Measurements from ENCODE around the gene NEBL. TPM values are rescaled to one million over a fixed set of nuclear protein-coding genes. Genes with fewer than 3 reads are reported as not detected.

The NEBL gene, protein sequence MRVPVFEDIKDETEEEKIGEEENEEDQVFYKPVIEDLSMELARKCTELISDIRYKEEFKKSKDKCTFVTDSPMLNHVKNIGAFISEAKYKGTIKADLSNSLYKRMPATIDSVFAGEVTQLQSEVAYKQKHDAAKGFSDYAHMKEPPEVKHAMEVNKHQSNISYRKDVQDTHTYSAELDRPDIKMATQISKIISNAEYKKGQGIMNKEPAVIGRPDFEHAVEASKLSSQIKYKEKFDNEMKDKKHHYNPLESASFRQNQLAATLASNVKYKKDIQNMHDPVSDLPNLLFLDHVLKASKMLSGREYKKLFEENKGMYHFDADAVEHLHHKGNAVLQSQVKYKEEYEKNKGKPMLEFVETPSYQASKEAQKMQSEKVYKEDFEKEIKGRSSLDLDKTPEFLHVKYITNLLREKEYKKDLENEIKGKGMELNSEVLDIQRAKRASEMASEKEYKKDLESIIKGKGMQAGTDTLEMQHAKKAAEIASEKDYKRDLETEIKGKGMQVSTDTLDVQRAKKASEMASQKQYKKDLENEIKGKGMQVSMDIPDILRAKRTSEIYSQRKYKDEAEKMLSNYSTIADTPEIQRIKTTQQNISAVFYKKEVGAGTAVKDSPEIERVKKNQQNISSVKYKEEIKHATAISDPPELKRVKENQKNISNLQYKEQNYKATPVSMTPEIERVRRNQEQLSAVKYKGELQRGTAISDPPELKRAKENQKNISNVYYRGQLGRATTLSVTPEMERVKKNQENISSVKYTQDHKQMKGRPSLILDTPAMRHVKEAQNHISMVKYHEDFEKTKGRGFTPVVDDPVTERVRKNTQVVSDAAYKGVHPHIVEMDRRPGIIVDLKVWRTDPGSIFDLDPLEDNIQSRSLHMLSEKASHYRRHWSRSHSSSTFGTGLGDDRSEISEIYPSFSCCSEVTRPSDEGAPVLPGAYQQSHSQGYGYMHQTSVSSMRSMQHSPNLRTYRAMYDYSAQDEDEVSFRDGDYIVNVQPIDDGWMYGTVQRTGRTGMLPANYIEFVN
- 21.2 TPM for total RNA-seq
- 13.8 TPM for polyA plus RNA-seq (ENCODE audit: insufficient read depth, low read depth, low replicate concordance)
- long read RNA-seq, donor 1, transcript NEBL-203 (7 exons, 3,008 nt) = major isoform, 21 of 21 reads
- long read RNA-seq, donor 1, partial matches to known transcripts = 0 of 21 reads
- long read RNA-seq, donor 1, other reads (novel, unspliced or antisense) = 0 of 21 reads
- long read RNA-seq, donor 2, transcript NEBL-203 (7 exons, 3,008 nt) = major isoform, 24 of 25 reads
- long read RNA-seq, donor 2, partial matches to known transcripts = 0 of 25 reads
- long read RNA-seq, donor 2, other reads (novel, unspliced or antisense) = 0 of 25 reads
- long read RNA-seq, donor 3, transcript NEBL-203 (7 exons, 3,008 nt) = major isoform, 22 of 22 reads
- long read RNA-seq, donor 3, partial matches to known transcripts = 0 of 22 reads
- long read RNA-seq, donor 3, other reads (novel, unspliced or antisense) = 0 of 22 reads
- long read RNA-seq, donor 4, transcript NEBL-203 (7 exons, 3,008 nt) = major isoform, 15 of 15 reads
- long read RNA-seq, donor 4, partial matches to known transcripts = 0 of 15 reads
- long read RNA-seq, donor 4, other reads (novel, unspliced or antisense) = 0 of 15 reads
- long read RNA-seq, donor 5, partial matches to known transcripts = 0 of 1 reads
- long read RNA-seq, donor 5, other reads (novel, unspliced or antisense) = 0 of 1 reads
- long read RNA-seq, donor 6, transcript NEBL-203 (7 exons, 3,008 nt) = major isoform, 7 of 8 reads
- long read RNA-seq, donor 6, partial matches to known transcripts = 0 of 8 reads
- long read RNA-seq, donor 6, other reads (novel, unspliced or antisense) = 0 of 8 reads
- long read RNA-seq, donor 7, partial matches to known transcripts = 1 of 12 reads
- long read RNA-seq, donor 7, other reads (novel, unspliced or antisense) = 7 of 12 reads
- long read RNA-seq, donor 8, transcript NEBL-203 (7 exons, 3,008 nt) = major isoform, 25 of 25 reads
- long read RNA-seq, donor 8, partial matches to known transcripts = 0 of 25 reads
- long read RNA-seq, donor 8, other reads (novel, unspliced or antisense) = 0 of 25 reads
- long read RNA-seq, donor 9, partial matches to known transcripts = 0 of 4 reads
- long read RNA-seq, donor 9, other reads (novel, unspliced or antisense) = 0 of 4 reads
- long read RNA-seq, donor 10, transcript NEBL-203 (7 exons, 3,008 nt) = major isoform, 24 of 25 reads
- long read RNA-seq, donor 10, partial matches to known transcripts = 0 of 25 reads
- long read RNA-seq, donor 10, other reads (novel, unspliced or antisense) = 0 of 25 reads

DNA sequence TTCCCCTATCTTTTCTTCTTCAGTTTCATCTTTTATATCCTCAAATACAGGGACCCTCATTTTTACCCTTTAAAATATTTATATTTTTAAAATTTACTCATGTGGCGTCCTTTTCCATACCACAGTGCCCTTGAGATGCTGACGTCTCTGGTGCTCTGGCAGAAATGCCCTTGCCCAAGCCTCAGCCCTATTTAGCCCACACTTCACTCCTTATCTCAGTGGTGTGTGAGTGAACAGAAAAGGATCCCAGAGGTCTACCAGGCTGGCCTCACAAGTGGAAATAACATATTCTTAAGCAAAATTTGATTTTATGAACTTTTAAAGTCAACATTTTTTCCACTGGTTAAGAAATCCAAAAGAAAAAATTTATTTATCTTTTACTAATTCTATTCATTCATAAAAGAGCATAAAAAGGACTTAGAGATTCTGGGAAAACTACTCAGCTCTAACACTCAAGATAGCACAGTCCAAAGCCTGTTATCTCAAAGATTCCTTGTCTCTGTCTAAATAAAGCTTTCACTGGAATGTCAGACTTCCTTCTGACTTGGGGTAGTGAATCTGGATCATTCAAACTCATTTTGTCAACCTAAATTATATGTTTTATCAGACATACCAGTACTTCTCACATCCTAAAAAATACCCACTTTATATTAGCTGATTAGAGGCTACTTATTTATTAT is at the start of gene NEBL:
NEBL (minus strand) TSS at position 166 of the 680 bp plus-strand sequence; CDS start at position 60, 106 bp downstream.
- TF ChIP-seq, protein P1, sequence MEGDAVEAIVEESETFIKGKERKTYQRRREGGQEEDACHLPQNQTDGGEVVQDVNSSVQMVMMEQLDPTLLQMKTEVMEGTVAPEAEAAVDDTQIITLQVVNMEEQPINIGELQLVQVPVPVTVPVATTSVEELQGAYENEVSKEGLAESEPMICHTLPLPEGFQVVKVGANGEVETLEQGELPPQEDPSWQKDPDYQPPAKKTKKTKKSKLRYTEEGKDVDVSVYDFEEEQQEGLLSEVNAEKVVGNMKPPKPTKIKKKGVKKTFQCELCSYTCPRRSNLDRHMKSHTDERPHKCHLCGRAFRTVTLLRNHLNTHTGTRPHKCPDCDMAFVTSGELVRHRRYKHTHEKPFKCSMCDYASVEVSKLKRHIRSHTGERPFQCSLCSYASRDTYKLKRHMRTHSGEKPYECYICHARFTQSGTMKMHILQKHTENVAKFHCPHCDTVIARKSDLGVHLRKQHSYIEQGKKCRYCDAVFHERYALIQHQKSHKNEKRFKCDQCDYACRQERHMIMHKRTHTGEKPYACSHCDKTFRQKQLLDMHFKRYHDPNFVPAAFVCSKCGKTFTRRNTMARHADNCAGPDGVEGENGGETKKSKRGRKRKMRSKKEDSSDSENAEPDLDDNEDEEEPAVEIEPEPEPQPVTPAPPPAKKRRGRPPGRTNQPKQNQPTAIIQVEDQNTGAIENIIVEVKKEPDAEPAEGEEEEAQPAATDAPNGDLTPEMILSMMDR (IDR thresholded peaks at IDR 0.05; ENCODE audit: borderline replicate concordance, extremely low read depth, insufficient read depth) = no peak
- DNase-seq (no peak), FAIRE-seq (no peak)
- Histone ChIP-seq H3K4me3 (ENCODE audit: low read length in 3 of 3) (no peak within 1 kb of the TSS), H3K9me3 (ENCODE audit: control insufficient read depth in 2 of 3, insufficient read depth in 1 of 3, low read length in 3 of 3) (no peaks in the 10 kb centered on the region), H3K9ac (ENCODE audit: low read length in 3 of 3) (no peak within 1 kb of the TSS), H3K27me3 (ENCODE audit: control insufficient read depth, insufficient read depth, low read length) (no peaks in the 10 kb centered on the region), H3K36me3 (ENCODE audit: control insufficient read depth in 2 of 3, insufficient read depth in 3 of 3, low read length in 3 of 3) (no peaks in the 10 kb centered on the region), H3K4me1 (ENCODE audit: control insufficient read depth in 2 of 3, insufficient read depth in 2 of 3, low read depth in 1 of 3, low read length in 3 of 3) (no peaks in the 10 kb centered on the region), H3K27ac (ENCODE audit: low read depth in 2 of 2, low read length in 2 of 2) (no peak within 1 kb of the TSS)
- intact Hi-C loops (cut with DNase I) = no loop called here

DNA sequence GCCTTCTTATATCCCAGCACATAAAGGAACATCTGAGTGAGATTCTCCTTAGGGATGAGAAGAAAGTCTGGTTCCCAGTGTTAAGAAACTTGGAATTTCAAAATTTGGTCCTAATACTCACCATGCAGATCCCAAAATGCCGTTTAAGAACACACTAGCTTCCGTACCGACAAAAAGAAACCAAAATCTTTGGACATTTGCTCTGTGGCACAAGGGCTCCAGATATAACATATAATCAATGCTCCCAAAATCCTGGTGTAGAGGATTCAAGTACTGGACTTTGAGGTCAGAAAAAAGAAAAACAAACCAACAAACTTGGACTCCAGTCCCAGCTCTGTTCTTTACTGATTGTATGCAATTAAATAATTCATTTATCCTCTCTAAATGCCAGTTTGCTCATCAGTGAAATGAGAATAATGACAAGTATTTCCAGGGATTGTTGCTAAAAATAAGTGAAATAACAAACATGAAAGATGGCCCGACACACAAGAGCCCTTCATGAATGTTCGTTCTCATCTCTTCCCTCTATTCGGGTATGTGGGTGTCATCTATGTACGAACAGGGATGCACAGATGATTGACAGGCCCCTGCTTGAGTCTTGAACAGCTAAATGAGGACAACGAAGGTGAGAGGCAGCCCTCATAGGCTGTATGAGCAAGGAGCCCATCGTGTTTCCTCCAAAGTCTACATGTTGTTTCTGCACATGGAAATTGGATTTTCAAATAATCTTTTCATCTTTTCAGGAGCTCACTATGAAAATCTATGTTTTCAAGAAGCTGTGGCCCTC is 48.6 kb upstream of the NEBL start:
- DNase-seq = no peak
- no peak overlapping the region for H3K4me3 ChIP-seq (ENCODE audit: low read length in 3 of 3)
- H3K27ac ChIP-seq (ENCODE audit: low read depth in 2 of 2, low read length in 2 of 2) = no peak overlapping the region
- TF ChIP-seq, protein P1 (IDR thresholded peaks at IDR 0.05; ENCODE audit: borderline replicate concordance, extremely low read depth, insufficient read depth) = no peak
- H3K36me3 ChIP-seq (ENCODE audit: control insufficient read depth in 2 of 3, insufficient read depth in 3 of 3, low read length in 3 of 3) = peaks cover 0 to 3% (median 0%) of the 10 kb centered on the region in 3 donors
- no peak for FAIRE-seq
- intact Hi-C loops (cut with DNase I) = no loop called here
- no peaks in the 10 kb centered on the region for H3K27me3 ChIP-seq (ENCODE audit: control insufficient read depth, insufficient read depth, low read length)
- no peaks in the 10 kb centered on the region for H3K9me3 ChIP-seq (ENCODE audit: control insufficient read depth in 2 of 3, insufficient read depth in 1 of 3, low read length in 3 of 3)
- H3K9ac ChIP-seq (ENCODE audit: low read length in 3 of 3) = no peak overlapping the region
- H3K4me1 ChIP-seq (ENCODE audit: control insufficient read depth in 2 of 3, insufficient read depth in 2 of 3, low read depth in 1 of 3, low read length in 3 of 3) = no peaks in the 10 kb centered on the region
